Superior temporal gyrus (tissue), 1 donor: ENCODE results near the gene CHMP6.
"Not testable (repeated sequence)": the region's sequence is repeated elsewhere in the genome, so short reads cannot be mapped to it uniquely, and the experiment has no call there.

Experiments used
- DNase-seq: peaks from one replicate; pipeline ENCODE4 v3.0.0-alpha.2; 2016; ENCODE audit errors: extremely low spot score

CHMP6 gene

DNA sequence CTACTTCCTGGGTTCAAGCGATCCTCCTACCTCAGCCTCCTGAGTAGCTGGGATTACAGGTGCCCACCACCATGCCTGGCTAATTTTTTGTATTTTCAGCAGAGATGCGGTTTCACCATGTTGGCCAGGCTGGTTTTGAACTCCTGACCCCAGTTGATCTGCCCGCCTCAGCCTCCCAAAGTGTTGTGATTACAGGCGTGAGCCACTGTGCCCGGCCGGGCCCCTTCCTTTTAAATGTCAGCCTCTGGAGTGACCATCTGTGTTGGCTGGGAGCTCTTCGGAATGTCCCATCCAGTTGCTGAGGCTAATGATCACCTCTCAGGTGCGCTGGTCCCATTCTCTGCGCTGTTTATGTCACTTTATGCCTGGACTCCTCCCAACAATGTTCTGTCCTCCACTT lies 38.7 kb downstream of the CHMP6 start:
- not testable (repeated sequence) for DNase-seq

DNA sequence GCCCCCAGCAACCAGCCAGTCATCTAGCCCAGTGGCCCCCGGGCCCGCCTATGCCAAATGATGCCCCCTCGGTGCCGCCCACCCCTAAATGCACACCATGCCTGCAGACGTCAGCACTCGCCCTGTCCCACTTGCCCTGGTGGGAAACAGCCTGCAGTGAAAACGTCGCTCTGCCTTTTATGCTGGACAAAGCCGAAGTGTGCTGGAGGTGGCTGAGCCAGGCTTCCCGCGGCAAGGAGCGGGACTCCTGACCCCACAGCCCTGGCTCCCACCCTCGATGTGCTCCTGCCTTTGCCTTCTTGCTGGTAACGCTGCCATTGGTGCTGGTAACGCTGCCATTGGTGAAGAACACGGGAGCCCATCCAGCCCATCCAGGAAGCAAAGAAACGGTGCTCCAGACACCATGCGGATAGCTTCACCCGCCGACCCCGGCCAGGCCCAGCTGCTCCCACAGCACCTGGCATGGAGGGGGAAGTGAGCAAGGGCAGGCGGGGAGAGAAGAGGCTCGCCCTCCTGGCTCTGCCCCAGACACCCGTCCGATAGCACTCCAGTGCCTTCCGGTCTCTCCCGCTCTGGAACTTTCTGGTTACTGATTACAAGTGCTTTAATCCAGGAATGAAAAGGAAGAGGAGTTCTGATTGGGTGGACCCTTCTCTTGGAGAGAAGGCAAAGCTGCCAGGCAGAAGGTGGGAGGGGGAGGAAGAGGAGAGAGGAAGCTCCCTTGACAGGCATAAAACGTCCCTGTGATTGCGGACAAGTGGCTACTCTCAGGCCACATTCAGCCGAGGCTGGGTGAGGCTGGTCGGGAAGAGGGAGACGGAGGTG lies 39.3 kb downstream of the CHMP6 start:
- DNase-seq, result no peak

DNA sequence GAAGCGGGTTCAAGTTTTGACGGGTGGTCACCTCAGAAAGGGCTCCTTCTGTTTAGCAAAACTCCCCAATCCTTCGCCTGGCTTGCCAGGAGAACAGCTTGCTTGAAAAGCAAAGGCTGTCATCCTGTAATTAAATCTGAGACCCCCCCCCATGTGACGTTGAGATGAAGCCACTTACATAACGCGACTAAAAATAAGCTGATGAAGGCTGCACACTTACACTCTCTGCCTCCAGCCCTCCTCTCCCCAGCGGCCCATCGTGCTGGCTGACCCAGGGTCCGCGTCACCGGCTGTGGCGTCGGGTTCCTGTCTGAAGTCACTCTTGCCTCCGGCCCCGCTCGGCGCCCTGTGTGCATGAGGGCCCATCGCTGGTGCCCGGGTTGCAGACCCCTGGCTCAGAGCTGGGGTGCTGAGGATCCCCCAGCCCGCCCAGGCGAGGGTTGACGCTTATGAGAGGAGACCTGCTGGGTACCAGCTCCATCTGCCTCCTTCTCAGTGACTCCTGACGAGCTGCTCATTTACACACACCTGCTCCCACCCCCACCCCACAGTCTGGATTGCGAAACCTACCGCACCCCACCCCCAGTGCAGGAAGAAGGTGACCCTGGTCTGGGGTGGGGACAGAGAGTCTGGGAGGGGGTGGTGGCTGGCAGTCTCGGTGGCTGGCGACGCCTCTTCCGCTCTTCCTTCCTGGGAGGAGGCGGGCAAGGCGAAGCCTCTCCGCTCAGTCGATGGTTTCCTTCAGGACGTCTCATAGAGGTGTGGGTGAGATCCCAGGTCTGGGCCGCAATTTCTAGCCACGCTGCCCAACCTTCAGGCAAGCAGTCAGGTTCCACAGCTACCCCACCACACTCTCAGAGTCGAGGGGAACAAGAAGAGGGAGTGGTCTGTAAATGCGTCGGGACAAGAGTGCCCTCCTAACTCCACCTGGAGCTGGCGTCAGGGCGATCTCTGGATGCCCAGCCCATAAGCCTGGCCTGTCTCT lies 40.2 kb downstream of the CHMP6 start:
- peak; percentile 31 for DNase-seq

DNA sequence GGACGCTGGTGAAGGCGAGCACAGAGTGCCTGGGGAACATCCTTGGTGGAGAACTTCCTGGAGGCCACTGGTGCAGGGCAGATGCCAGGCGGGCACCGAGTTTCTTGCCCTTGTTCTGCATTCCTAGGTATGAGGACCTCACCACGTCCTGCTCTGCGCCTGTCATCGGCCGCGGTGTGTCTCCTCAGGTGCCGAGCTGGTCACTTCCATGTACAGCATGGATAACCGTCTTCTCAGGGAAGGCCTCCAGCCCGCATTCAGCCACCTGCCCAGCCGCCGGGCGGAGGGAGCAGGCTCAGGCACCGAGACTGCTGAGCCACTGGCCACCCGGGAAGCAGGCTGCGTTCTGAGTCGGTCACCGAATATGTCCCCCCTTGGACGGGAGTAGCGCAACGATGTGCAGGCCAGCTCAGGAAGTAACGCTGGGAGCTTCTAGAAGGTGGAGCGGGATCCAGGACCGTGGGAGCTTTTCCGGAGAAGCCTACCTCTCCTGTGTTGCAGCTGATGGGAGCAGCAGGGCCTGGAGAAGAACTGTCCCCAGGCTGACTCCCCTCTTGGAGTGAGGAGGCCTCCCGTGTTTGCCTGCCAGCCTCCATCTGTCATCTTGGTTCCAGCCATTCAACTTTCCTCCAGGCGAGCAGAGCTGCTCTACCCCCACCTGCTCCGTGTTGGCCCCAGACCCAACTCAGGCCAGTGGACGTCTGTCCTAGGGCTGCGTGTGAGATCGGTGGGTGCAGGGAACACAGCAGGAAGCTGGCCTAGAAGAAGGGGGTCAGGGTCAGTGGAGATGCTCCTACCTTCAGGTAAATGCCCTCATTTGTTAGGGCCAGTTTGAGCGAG lies 41.2 kb downstream of the CHMP6 start:
- DNase-seq, result no peak

DNA sequence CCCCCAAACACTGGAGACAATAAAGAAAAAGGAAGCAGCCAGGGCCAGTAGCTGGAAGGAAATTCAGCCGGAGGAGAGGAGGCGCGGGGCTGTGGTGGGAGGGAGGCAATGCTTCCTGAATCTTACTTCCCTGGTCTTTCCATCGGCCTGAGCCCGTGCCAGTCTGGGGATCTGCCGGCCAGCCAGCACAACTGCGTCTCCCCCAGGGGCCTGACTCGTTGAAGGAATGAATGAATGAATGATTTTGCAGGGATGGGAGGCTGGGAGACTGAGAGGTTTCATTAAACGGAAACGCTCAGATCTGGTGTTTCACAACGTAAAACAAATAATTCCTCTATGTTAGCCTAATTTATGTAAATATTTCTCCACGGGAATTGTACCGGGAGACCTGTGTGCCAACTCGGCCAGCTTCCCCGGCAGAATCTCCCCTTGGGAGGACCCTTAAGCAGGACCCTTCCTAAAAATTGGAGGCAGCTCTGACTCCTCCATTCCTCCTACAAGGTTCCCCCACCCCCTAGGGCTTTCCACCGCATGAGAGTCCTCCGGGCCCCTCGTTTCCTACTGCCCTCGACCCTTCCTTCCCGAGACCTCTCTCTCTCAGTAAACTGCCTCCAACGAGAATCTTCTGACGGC lies 42.0 kb downstream of the CHMP6 start:
- peak; percentile 16 for DNase-seq

DNA sequence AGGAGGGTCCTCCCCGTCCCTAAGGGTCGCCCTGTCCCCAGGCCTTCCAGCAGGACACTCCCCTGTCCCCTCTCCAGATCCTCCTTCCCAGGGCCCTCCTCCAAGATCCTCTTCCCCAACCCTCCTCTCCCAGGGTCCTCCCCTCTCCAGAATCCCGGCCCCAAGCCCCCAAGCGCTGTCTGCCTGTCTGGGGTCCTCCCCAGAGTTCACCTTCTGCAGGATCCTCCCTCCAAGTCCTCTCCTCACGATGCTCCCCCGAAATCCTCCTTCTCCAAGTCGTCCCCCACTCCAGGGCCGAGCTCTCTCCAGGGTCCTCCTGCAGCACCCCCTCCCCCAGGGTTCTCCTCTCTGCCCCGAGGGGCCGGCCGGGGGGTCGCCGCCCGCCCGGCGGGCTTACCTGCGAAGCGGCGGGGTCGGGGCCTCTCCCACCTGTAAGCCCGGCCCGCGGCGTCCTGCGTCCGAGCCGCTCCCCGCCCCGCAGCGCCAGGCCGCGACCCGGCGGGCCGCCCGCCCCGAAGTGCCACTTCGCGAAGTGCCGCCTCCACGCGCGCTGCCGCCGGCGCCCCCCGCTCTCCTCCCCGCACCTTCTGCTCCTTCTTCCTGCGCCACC lies 42.6 kb downstream of the CHMP6 start:
- DNase-seq, result no peak

DNA sequence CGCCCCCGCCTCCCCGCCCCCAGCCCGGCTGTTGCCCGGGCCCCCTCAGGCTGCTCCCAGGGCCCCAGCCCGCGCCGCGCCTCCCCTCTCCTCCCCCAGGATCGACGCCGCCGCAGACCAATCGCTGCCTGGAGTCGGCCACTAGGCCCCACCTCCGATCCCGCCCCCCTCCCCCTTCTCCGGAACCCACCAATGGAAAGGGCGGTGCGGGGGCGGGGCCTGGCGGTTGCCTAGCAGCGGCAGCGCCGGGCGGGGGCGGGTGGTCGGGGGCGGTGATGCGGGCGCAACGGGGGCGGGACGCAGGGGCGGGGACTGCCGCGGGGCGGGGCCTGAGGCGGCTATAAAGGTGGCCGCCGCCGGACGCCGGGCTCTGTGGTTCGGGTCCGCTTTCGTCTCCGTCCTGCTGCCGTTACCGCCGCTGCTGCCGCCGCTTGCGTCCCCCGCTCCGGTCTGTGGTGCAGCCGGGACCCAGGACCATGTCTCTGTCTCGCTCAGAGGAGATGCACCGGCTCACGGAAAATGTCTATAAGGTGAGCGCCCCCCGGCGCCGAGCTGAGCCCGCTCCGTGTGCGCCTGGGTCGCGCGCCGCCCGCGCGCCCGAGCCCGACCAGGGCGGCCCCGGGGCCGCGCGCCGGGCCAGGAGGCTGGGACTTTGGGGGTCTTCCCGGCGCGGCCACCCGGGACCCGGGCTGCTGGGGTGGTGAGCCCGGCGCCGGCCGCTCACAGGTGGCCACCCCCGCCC lies 43.3 kb downstream of the CHMP6 start, which contains the start of gene BAIAP2:
TSS of gene BAIAP2 (plus strand) at position 373 of the 742 bp plus-strand sequence. CDS start at position 477, 104 bp downstream.
- peak; percentile 81 for DNase-seq

DNA sequence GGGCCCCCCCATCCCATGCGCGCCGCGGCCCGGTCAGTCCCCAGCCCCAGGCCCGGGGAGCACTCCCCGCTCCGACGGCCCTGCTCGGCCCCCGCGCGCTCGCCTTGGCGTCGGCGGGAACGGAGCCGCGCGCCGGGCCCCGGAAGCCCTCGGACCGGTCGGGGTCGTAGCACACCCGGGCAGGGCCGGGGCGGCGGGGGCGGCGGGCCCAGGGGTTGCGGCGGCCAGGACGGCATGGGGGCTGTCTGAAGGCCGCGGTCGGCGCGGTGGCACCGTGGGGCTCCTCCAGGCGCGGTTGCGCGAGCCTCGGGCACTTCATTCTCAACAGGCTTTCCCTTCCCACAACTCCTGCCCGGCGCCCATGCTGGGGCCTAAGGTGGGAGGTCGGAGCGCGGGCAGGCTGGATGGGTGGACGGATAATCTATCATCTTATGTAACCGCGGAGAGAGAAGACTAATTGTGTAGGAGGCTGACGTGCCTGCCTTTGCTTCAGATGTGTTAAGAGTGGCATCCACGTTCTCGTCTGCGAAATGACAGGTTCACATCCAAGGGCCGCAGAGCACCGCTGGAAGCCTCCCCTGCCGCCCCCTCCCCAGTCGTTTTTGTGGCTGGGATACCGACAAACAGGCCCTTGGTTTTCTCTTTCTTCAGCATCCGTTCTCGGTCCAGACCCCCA lies 44.0 kb downstream of the CHMP6 start:
- peak; percentile 16 for DNase-seq

DNA sequence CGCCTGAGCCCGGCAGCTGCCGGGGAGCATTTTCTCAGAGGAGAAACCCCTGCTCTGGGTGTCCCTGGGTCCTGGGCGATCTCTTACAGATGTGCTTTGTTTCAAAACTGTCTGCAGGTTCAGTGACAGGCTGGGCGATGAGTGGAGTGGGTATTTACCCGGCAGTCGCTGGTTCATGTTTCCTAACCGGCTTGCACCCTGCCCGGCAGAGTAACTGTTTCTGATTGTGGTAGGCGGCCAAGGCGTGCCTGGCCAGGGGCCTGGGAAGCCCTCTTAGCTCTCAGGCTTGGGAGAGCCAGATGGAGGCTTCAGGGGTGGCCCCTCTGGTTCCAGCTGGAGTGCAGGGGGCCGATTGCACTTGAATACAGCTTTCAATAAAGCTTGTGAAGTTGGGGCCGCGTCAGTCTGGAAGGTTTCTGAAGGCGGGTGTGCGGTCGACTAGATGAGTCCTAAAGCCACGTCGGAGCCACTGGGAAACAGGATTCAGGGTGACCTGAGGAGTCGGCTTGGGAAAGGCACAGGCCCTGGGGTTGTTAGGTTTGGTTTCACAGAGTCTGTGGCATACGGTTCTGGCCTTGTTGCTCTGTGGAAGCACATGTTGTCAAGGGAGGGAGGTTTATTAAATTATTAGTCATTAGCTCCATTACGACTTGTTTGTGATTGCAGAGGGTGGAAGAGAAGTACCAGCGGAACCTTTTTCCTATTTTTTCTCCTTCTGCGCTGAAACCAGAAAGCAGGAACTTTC lies 44.7 kb downstream of the CHMP6 start:
- DNase-seq, result peak; percentile 24

DNA sequence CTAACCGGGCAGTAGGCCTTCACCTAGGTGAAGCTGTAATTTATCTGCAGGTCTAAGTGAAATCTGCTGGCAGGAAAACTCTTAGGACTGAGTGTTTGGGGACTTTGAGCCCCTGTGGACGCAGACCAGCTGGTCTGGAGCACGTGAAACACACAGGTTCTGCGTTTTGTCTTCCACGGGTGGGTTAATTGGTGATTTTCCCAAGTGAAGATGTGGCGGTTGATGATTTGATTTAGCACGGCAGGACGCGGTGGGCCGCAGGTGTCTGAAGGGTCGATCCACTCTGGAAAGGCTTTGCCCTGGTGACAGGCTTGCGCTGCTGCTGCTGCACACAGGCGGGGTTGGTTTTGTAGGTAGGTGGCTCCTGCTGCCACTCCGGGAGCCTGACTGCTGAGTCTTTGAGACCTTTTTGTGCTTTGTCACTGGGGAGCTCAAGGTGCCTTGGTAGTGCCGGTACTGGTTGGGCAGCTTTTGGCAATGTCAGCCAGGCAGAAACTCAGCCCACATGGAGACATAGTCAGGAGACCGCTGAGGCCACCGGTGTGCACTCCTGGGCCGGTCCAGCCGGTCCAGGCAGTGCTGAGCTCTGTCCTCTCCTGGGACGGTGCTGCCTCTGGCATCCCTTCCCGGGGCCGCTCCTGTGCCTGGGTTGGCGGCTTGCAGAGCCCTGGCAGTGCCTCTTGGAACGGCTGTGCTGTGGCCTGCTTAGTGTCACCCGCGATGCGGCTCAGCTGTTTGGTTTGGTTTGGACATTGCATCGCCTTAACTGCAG lies 45.6 kb downstream of the CHMP6 start:
- DNase-seq, result peak; percentile 15

DNA sequence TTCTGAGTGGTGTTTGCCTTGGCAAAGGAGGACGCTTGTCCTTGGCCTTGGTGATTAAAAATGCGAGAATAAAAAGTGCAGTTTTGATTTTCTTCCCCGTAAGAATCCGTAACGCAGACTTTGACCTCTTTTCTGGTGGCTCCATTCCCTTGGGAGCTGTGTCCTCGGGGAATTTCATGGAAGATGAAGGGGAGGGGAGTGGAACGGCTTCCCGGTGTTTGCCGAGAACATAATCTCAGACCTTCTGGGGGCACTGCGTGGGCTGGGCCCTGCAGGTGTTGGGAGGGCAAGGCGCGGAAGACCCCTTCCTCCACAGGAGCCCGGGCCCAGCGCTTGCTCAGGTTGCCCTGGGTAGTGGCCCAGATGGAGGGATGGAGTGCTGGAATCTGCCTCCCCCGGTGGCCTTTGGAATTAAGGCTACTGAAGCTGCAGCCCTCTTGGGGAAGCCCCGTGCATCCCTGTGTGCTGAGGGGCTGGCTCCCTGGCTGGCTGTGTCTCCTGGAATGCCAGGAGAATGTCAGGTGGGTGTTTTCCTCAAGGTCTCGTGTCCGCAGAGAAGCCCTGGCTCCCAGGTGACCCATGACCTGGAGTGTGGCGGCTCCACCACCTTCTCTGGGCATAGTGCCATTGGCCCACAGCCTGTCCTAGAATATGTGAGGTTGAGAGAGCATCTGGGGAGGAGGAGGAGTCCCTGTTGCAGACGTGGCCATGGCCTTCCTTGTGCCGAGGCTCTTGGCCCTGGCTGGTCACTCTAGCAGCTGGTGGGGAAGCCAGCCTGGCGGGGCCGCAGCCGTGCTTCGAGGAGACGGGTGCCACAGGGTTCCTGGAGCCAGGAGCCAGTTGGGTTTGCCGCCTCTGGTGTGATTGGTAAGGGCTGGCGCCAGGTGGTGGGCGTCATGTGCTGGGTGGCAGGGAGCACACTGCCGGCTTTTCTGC lies 46.4 kb downstream of the CHMP6 start:
- DNase-seq, result peak; percentile 10

DNA sequence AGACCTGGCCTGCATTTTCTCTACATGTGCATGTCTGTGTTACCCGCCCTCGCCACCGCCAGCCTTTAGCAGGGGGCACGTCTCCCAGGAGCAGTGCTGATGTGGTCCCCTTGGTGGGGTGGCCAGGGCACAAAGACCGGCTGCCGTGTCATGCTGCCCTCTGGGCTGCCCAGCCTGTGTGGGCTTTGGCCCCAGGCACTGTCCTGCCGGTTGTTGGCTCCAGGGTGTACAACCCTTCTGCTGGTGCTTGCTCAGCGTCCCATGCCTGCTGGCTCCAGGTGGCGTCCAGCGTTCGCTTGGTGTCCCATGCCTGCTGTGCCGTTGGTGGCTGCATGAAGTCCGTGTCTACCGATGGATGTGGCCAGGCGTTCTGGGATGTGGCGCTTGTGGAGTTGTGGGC lies 47.5 kb downstream of the CHMP6 start:
- peak; percentile 10 for DNase-seq

DNA sequence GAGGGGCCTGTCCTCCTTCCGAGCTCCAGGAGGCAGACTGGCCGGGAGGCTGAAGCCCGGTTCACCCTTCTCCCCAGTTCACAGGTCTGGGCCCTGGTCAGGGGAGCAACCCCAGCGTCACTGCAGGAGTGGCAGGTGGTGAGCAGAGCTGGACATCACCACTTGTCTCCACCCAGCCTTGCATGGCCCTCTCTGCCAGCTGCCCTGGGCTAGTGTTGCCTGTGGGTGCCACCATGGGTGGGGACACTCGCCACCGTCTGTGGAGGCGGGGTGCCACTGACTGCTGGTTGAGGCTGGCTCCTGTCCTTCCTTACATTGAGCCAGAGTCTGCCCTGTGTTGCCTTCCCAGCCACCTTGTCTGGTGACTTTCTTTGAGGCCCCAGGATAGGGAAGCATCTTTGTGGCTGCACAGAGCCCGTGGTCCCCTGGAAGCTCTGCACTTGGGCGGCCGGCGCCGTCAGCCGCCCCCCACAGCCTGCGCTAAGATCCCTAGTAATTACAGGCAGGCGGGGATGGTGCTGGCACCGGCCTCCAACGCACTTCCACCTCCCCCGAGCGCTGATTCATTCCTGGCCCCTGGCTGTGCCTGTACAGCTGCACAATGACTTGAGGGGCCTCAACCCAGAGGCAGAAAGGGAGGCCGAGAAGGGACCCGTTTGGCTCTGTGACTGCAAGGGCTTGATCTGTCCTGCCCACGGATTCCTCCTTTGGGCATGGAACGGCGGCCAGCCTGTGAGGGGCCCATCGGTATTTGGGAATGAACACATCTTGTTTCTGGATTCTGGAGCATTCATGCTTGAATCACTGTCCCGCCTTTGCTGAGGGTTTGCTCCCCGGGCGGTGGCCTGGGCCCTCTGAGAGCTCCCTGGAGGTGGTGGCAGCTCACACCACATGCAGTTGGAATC lies 48.5 kb downstream of the CHMP6 start:
- peak; percentile 19 for DNase-seq

DNA sequence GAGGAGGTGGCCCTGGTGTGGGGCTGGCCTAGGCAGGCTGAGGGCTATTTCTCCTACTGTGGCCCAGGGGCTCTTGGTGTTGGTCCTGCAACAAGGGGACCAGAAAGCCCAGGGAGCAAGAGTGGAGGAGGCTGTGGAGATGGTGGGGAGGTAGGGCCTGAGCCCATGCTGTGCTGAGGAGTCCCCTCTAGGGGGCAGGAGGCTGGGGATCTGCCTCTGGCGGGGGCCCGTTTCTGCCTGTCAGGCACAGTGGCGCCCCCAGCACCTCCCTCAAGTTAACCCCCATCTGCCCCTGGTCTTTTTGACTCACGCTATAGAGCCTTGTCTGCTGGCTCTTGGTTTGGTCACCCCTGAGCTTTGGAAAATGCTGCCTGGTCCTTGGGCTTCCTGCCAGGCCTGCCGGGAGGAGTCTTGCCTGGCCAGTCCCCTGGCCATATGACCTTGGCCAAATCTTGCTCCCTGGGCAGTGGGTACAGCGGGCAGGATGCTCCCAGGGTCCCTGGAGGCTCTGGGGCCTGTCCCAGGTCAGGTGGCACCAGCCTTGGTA lies 49.2 kb downstream of the CHMP6 start:
- no peak for DNase-seq

DNA sequence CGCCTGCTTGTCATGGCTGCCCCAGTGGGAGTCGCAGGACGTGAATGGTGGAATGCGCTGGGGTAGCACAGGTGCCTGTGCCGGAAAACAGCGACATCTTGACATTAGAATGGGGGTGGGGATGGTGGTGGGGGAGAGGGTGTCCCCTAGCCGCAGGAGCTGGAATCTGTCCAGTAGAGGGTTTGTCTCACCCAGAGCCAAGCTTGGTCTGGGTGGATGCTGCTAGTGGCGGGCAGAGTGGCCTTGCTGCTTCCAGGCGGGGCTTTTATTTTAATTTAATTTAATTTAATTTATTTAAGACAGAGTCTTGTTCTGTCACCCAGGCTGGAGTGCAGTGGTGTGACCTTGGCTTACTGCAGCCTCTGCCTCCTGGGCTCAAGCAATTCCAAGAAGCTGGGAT lies 51.0 kb downstream of the CHMP6 start:
- DNase-seq, result no peak
